Smooth muscle cell of the umbilical artery (primary cell): ENCODE measurements around the gene LRRC75B. TPM values are rescaled to one million over a fixed set of nuclear protein-coding genes. Genes with fewer than 3 reads are reported as not detected.

Experiments used
- total RNA-seq: library from RNA; depleted of rRNA; stranded (reverse); fragments of >200 nt; gene quantifications from 2 replicates; pipeline ENCODE4 v1.2.3, GENCODE V29; 2014

Gene LRRC75B
- 5.6 and 7.1 TPM in 2 replicates for total RNA-seq

GRCh38 chr22:24592851-24593558 lies at the start of gene LRRC75B:
TSS of gene LRRC75B (minus strand) at chr22:24593073. CDS start at chr22:24593039, 34 bp downstream.

GRCh38 chr22:24602847-24603769 lies 10.2 kb upstream of the LRRC75B start, which contains the start of gene GGT1:
TSS of gene GGT1 (plus strand) at chr22:24603193. CDS start at chr22:24611082, 7,889 bp downstream.

DNA sequence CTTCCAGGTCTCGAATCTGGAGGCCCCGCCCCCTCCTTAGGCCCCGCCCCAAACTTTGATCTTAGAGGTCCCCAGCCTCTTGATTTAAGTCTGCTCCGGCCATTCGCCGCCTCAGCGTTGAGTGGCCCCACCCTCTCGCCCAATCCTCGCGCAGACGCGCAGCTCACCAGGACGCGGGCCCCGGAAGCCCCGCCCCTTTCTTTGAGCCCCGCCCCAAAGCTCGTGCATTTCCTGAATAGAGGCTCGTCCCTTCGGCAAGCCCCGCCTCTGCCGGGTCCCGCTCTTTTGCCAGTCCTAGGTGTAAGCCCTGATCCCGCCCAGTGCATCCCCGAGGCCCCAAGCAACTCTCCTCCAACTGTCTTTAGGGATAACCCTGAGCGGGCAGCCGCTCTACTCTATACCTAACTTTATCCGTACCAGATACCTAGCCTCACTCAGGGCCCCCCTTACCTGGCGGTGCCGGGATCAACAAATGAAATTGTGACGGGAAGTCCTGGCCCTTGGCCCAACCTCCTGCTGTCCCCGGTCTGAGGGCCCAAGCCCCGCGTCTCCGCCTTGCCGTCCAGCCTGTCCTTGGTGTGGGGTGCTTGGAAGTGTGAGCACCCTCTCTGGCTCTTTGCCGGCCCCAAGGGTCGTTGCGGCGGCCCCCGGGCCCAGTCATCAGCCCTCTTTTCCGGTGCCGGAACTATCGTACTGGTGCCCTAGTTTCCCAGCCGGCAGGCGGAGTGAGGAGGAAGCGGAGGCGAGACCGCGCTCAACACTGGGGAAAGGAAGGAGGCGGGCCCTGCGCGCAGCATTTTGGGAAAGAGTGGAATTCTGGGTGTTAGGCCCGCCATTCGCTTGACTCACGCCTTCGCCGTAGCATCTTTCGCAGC lies 37.5 kb downstream of the LRRC75B start, which contains the start of gene SNRPD3:
Gene SNRPD3 (plus strand): TSS at position 835 of the 875 bp plus-strand sequence. CDS start 1,676 bp downstream, outside the sequence.

GRCh38 chr22:24554313-24555164 lies 38.3 kb downstream of the LRRC75B start, which contains the start of gene GUCD1:
TSS of gene GUCD1 (minus strand) at chr22:24555138. CDS start at chr22:24554991, 147 bp downstream.

Other genes starting within 250 kb of the LRRC75B start
- gene ADORA2A, start 165.5 kb downstream of the LRRC75B start, total RNA-seq: 1.8 and 2.0 TPM in 2 replicates
- gene UPB1, start 97.7 kb downstream of the LRRC75B start, total RNA-seq: 0.09 and 0.30 TPM in 2 replicates
- gene GUCD1, start 37.9 kb downstream of the LRRC75B start, total RNA-seq: 121 and 138 TPM in 2 replicates
- 137 and 160 TPM in 2 replicates for gene SNRPD3, start 37.1 kb downstream of the LRRC75B start, total RNA-seq
- gene GGT1, start 10.1 kb upstream of the LRRC75B start, total RNA-seq: 5.4 and 6.5 TPM in 2 replicates
- not detected in 2 replicates for gene PIWIL3, start 181.6 kb upstream of the LRRC75B start, total RNA-seq
- not detected in 2 replicates for gene SGSM1, start 213.1 kb upstream of the LRRC75B start, total RNA-seq